ENCODE results near the gene CHAF1A.

DNA sequence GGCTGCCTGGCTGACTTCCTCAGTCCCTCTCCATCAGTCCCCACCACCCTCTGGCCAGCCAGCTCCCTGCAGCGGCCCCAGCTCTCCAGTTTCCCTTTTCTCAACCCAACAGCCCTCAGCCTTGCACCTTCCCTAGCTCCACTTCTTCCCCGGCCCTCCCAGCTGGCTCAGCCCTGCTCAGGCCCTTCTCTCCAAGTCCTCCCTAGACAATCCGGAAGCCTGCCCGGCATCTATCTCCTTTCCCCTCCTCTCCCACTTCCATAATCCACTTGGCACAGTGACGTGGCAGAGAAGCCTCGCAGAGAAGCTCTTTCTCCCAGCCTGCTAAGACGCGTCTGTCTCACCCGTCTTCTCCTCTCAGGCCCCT is 54.0 kb downstream of the CHAF1A start:
- TF ChIP-seq CHD2 (IDR thresholded peaks at IDR 0.05; ENCODE audit: low read length) = no peak
- TF ChIP-seq GTF2F1 (IDR thresholded peaks at IDR 0.05; ENCODE audit: borderline replicate concordance, low read depth, low read length) = no peak
- TF ChIP-seq POLR2A (IDR thresholded peaks at IDR 0.05; ENCODE audit: control extremely low read depth in 1 of 2, low read depth in 2 of 2, low read length in 2 of 2) = no peak
- no peak for TF ChIP-seq SUZ12 (IDR thresholded peaks at IDR 0.05; ENCODE audit: low read length)
- TF ChIP-seq SRF (IDR thresholded peaks at IDR 0.05; ENCODE audit: low read depth, low read length) = no peak
- no peak for TF ChIP-seq CTCF (IDR thresholded peaks at IDR 0.05; ENCODE audit: control extremely low read depth in 1 of 3, insufficient read depth in 1 of 3, low read depth in 1 of 3, low read length in 3 of 3)
- no peak for TF ChIP-seq TAF1 (IDR thresholded peaks at IDR 0.05; ENCODE audit: low read depth, low read length)
- no peak for TF ChIP-seq JUND (IDR thresholded peaks at IDR 0.05; ENCODE audit: low read length)
- TF ChIP-seq EP300 (IDR thresholded peaks at IDR 0.05; ENCODE audit: borderline replicate concordance in 1 of 2, low read depth in 2 of 2, low read length in 2 of 2) = no peak
- no peak for TF ChIP-seq BRCA1 (IDR thresholded peaks at IDR 0.05; ENCODE audit: low read depth, low read length)
- no peak for TF ChIP-seq POLR2AphosphoS5 (IDR thresholded peaks at IDR 0.05; ENCODE audit: low read depth, low read length)
- no peak for TF ChIP-seq RFX5 (IDR thresholded peaks at IDR 0.05; ENCODE audit: borderline replicate concordance, low read depth, low read length)
- TF ChIP-seq, protein P1, sequence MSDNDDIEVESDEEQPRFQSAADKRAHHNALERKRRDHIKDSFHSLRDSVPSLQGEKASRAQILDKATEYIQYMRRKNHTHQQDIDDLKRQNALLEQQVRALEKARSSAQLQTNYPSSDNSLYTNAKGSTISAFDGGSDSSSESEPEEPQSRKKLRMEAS (IDR thresholded peaks at IDR 0.05) = no peak
- no peak for TF ChIP-seq TAF7 (optimal IDR thresholded peaks at IDR 0.05; ENCODE audit: borderline replicate concordance, low read depth, low read length)
